HL-60 (cell line): ENCODE data around the gene SH3BP1.

ENCODE experiments used
- CTCF ChIP-seq: IDR thresholded peaks from one replicate; pipeline ENCODE4 v1.5.1; 2011; ENCODE audit warnings: low read length, control low read depth, inconsistent platforms; ENCODE audit not compliant: insufficient read depth
- GABPA ChIP-seq: IDR thresholded peaks from 2 replicates; pipeline ENCODE4 v1.6.1; 2012; ENCODE audit warnings: low read depth
- POLR2AphosphoS5 ChIP-seq: IDR thresholded peaks from 2 replicates; pipeline ENCODE4 v1.6.1; 2012; ENCODE audit warnings: low read depth
- REST ChIP-seq: IDR thresholded peaks from 2 replicates; pipeline ENCODE4 v1.6.1; 2012; ENCODE audit warnings: low read depth; ENCODE audit not compliant: insufficient replicate concordance
- SPI1 ChIP-seq: IDR thresholded peaks from 2 replicates; pipeline ENCODE4 v1.6.1; 2012; ENCODE audit warnings: low read depth, mild to moderate bottlenecking, borderline replicate concordance

GRCh38 chr22:37608477-37609239 lies 30.8 kb upstream of the SH3BP1 start, which contains the start of gene GGA1:
- TF ChIP-seq CTCF (no peak), POLR2AphosphoS5 (peak; percentile 80), REST (peak; percentile 58), GABPA (peak; percentile 96), SPI1 (peak; percentile 93)
